ENCODE measurements around the gene MYZAP. TPM values are rescaled to one million over a fixed set of nuclear protein-coding genes. Genes with fewer than 3 reads are reported as not detected.

MYZAP gene
- total RNA-seq, 1 experiment from 2014 or later: 1.1 TPM

GRCh38 chr15:57667171-57667849 lies 75.6 kb downstream of the MYZAP start:
- ATAC-seq (peak; percentile 65), DNase-seq (ENCODE audit: low read depth, low spot score) (no peak)
- Histone ChIP-seq H3K4me3 (ENCODE audit: low read depth in 2 of 2, low read length in 2 of 2) (no peak overlapping the region), H3K4me1 (ENCODE audit: control insufficient read depth, insufficient read depth, low read length) (no peaks in the 10 kb centered on the region), H3K36me3 (ENCODE audit: control insufficient read depth, insufficient read depth, low read length) (no peaks in the 10 kb centered on the region), H3K27me3 (ENCODE audit: control insufficient read depth, insufficient read depth, low read length) (peaks cover 11% of the 10 kb centered on the region), H3K27ac (ENCODE audit: low read length) (no peak overlapping the region), H3K9me3 (ENCODE audit: control insufficient read depth, insufficient read depth, low read depth, low read length) (no peaks in the 10 kb centered on the region)
- in situ Hi-C loops (cut with HindIII; ENCODE audit: low pct_unique_long_range_greater_than_20kb, low sequenced_read_pairs) (no loop called here), intact Hi-C loops (cut with micrococcal nuclease; ENCODE audit: unreplicated experiment) (no loop called here)
- CTCF ChIA-PET: no interaction called here
- TF ChIP-seq TCF7L2 (IDR thresholded peaks at IDR 0.05; ENCODE audit: low read depth, low read length) (no peak), CTCF (IDR thresholded peaks at IDR 0.05) (peak; percentile 41)
- POLR2A ChIA-PET: no interaction called here
- no TSS peak for BruUV-seq (replicated peaks)

GRCh38 chr15:57668016-57668415 lies 76.3 kb downstream of the MYZAP start:
- Histone ChIP-seq H3K4me1 (ENCODE audit: control insufficient read depth, insufficient read depth, low read length) (no peaks in the 10 kb centered on the region), H3K36me3 (ENCODE audit: control insufficient read depth, insufficient read depth, low read length) (no peaks in the 10 kb centered on the region), H3K4me3 (ENCODE audit: low read depth in 2 of 2, low read length in 2 of 2) (no peak overlapping the region), H3K27me3 (ENCODE audit: control insufficient read depth, insufficient read depth, low read length) (peaks cover 8% of the 10 kb centered on the region), H3K9me3 (ENCODE audit: control insufficient read depth, insufficient read depth, low read depth, low read length) (no peaks in the 10 kb centered on the region), H3K27ac (ENCODE audit: low read length) (no peak overlapping the region)
- POLR2A ChIA-PET: no interaction called here
- intact Hi-C loops (cut with micrococcal nuclease; ENCODE audit: unreplicated experiment) (no loop called here), in situ Hi-C loops (cut with HindIII; ENCODE audit: low pct_unique_long_range_greater_than_20kb, low sequenced_read_pairs) (no loop called here)
- CTCF ChIA-PET: interaction anchor here (0.6 kb wide), 1 partner anchor 198 kb away, joined by 3 read pairs; no protein-coding TSS in a partner anchor
- DNase-seq (ENCODE audit: low read depth, low spot score) (no peak), ATAC-seq (no peak)
- TF ChIP-seq SIN3A (IDR thresholded peaks at IDR 0.05; ENCODE audit: borderline replicate concordance, insufficient read depth, low read depth, low read length): no peak
- no TSS peak for BruUV-seq (replicated peaks)

GRCh38 chr15:57671636-57672035 lies 79.9 kb downstream of the MYZAP start:
- Histone ChIP-seq H3K27me3 (ENCODE audit: control insufficient read depth, insufficient read depth, low read length) (peaks cover 8% of the 10 kb centered on the region), H3K4me3 (ENCODE audit: low read depth in 2 of 2, low read length in 2 of 2) (no peak overlapping the region), H3K9me3 (ENCODE audit: control insufficient read depth, insufficient read depth, low read depth, low read length) (no peaks in the 10 kb centered on the region), H3K27ac (ENCODE audit: low read length) (no peak overlapping the region), H3K4me1 (ENCODE audit: control insufficient read depth, insufficient read depth, low read length) (no peaks in the 10 kb centered on the region), H3K36me3 (ENCODE audit: control insufficient read depth, insufficient read depth, low read length) (no peaks in the 10 kb centered on the region)
- in situ Hi-C loops (cut with HindIII; ENCODE audit: low pct_unique_long_range_greater_than_20kb, low sequenced_read_pairs) (no loop called here), intact Hi-C loops (cut with micrococcal nuclease; ENCODE audit: unreplicated experiment) (no loop called here)
- ChIA-PET POLR2A (no interaction called here), CTCF (no interaction called here)
- no peak for TF ChIP-seq POLR2AphosphoS5 (IDR thresholded peaks at IDR 0.05; ENCODE audit: low read depth, low read length)
- no peak for TF ChIP-seq SIN3A (IDR thresholded peaks at IDR 0.05; ENCODE audit: borderline replicate concordance, insufficient read depth, low read depth, low read length)
- no peak for TF ChIP-seq REST (IDR thresholded peaks at IDR 0.05; ENCODE audit: insufficient read depth in 1 of 2, low read depth in 2 of 2, low read length in 1 of 2)
- no peak for TF ChIP-seq CTCF (IDR thresholded peaks at IDR 0.05)
- no peak for TF ChIP-seq TCF7L2 (IDR thresholded peaks at IDR 0.05; ENCODE audit: low read depth, low read length)
- BruUV-seq (replicated peaks): no TSS peak
- ATAC-seq (no peak), DNase-seq (ENCODE audit: low read depth, low spot score) (no peak)
